Measurements from ENCODE around the gene PCDHGA11. TPM values are rescaled to one million over a fixed set of nuclear protein-coding genes. Genes with fewer than 3 reads are reported as not detected.
A peak's percentile ranks its signal among the peaks of the same experiment; 100 is the strongest.

The PCDHGA11 gene
- total RNA-seq, 2 experiments from 2014 or later = 4.1 to 6.8 TPM

GRCh38 chr5:141421489-141421855, 621 bp downstream of the PCDHGA11 start:
- POLR2A ChIA-PET = interaction anchor here (0.7 to 2.0 kb wide), 6 partner anchors 9 to 143 kb away, joined by 3 to 8 read pairs (median 4); partner anchors contain the start of genes PCDHGA12 and PCDHGB2
- Histone ChIP-seq H3K4me1 (ENCODE audit: insufficient read depth, low read length, poor library complexity, severe bottlenecking) (peaks cover 7% of the 10 kb centered on the region), H3K9me3 (ENCODE audit: low read length) (no peaks in the 10 kb centered on the region), H3K27ac (ENCODE audit: low read depth, low read length, poor library complexity, severe bottlenecking) (no peak overlapping the region), H3K36me3 (ENCODE audit: insufficient read depth, low read length) (no peaks in the 10 kb centered on the region), H4K20me1 (ENCODE audit: insufficient read depth, low read length) (no peaks in the 10 kb centered on the region), H3K4me2 (ENCODE audit: low read length) (peak overlapping the region; percentile 65), H3K4me3 (ENCODE audit: low read depth, low read length, poor library complexity, severe bottlenecking) (peak overlapping the region; percentile 64), H3K79me2 (ENCODE audit: insufficient read depth, low read depth, low read length) (no peaks in the 10 kb centered on the region), H2AFZ (ENCODE audit: low read length) (peak overlapping the region; percentile 80; the same call in 1 of the 2 replicates), H3K9me2 (ENCODE audit: insufficient read depth, low read length) (no peaks in the 10 kb centered on the region)
- DNase-seq (ENCODE audit: low spot score) = no peak
- CTCF ChIA-PET (ENCODE audit: unreplicated experiment) = interaction anchor here (0.6 to 2.1 kb wide), 7 partner anchors 9 to 143 kb away, joined by 3 to 9 read pairs (median 4); partner anchors contain the start of genes PCDHGA12 and PCDHGB3
- no TSS peak for BruUV-seq (replicated peaks)
- intact Hi-C loops (cut with micrococcal nuclease; ENCODE audit: unreplicated experiment) = loop anchor here (2.0 kb wide), 1 partner anchor 53 kb away; the partner anchor contains the start of gene PCDHGC3
- TF ChIP-seq, protein P1, sequence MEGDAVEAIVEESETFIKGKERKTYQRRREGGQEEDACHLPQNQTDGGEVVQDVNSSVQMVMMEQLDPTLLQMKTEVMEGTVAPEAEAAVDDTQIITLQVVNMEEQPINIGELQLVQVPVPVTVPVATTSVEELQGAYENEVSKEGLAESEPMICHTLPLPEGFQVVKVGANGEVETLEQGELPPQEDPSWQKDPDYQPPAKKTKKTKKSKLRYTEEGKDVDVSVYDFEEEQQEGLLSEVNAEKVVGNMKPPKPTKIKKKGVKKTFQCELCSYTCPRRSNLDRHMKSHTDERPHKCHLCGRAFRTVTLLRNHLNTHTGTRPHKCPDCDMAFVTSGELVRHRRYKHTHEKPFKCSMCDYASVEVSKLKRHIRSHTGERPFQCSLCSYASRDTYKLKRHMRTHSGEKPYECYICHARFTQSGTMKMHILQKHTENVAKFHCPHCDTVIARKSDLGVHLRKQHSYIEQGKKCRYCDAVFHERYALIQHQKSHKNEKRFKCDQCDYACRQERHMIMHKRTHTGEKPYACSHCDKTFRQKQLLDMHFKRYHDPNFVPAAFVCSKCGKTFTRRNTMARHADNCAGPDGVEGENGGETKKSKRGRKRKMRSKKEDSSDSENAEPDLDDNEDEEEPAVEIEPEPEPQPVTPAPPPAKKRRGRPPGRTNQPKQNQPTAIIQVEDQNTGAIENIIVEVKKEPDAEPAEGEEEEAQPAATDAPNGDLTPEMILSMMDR (conservative IDR thresholded peaks at IDR 0.05; ENCODE audit: low read length) = no peak
- TF ChIP-seq EZH2phosphoT487 (IDR thresholded peaks at IDR 0.05; ENCODE audit: borderline replicate concordance, low read depth, low read length) = no peak

DNA sequence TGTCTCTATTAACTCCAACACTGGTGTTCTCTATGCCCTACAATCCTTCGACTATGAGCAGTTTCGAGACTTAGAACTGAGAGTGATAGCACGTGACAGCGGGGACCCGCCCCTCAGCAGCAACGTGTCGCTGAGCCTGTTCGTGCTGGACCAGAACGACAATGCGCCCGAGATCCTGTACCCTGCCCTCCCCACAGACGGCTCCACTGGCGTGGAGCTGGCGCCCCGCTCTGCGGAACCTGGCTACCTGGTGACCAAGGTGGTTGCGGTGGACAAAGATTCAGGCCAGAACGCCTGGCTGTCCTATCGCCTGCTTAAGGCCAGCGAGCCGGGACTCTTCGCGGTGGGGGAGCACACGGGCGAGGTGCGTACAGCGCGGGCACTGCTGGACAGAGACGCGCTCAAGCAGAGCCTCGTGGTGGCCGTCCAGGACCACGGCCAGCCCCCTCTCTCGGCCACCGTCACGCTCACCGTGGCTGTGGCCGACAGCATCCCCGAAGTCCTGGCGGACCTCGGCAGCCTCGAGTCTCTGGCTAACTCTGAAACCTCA, 2.0 kb downstream of the PCDHGA11 start:
- no peaks in the 10 kb centered on the region for H3K79me2 ChIP-seq (ENCODE audit: insufficient read depth, low read depth, low read length)
- TF ChIP-seq, protein P1 (conservative IDR thresholded peaks at IDR 0.05; ENCODE audit: low read length) = no peak
- intact Hi-C loops (cut with micrococcal nuclease; ENCODE audit: unreplicated experiment) = no loop called here
- no peak overlapping the region for H3K27ac ChIP-seq (ENCODE audit: low read depth, low read length, poor library complexity, severe bottlenecking)
- H3K4me3 ChIP-seq (ENCODE audit: low read depth, low read length, poor library complexity, severe bottlenecking) = no peak overlapping the region
- no peak overlapping the region for H3K4me2 ChIP-seq (ENCODE audit: low read length)
- ChIA-PET POLR2A (interaction anchor here (0.6 to 0.7 kb wide), 3 partner anchors 53 to 81 kb away, joined by 3 read pairs; no protein-coding TSS in a partner anchor), CTCF (ENCODE audit: unreplicated experiment) (no interaction called here)
- BruUV-seq (replicated peaks) = no TSS peak
- H4K20me1 ChIP-seq (ENCODE audit: insufficient read depth, low read length) = no peaks in the 10 kb centered on the region
- no peak for DNase-seq (ENCODE audit: low spot score)
- no peak overlapping the region for H2AFZ ChIP-seq (ENCODE audit: low read length)
- H3K4me1 ChIP-seq (ENCODE audit: insufficient read depth, low read length, poor library complexity, severe bottlenecking) = peaks cover 7% of the 10 kb centered on the region
- H3K9me3 ChIP-seq (ENCODE audit: low read length) = no peaks in the 10 kb centered on the region
- no peaks in the 10 kb centered on the region for H3K36me3 ChIP-seq (ENCODE audit: insufficient read depth, low read length)
- no peaks in the 10 kb centered on the region for H3K9me2 ChIP-seq (ENCODE audit: insufficient read depth, low read length)

GRCh38 chr5:141427783-141428426, 7.1 kb downstream of the PCDHGA11 start:
- BruUV-seq (replicated peaks) = no TSS peak
- TF ChIP-seq, protein P1 (conservative IDR thresholded peaks at IDR 0.05; ENCODE audit: low read length) = no peak
- no peak for TF ChIP-seq EZH2phosphoT487 (IDR thresholded peaks at IDR 0.05; ENCODE audit: borderline replicate concordance, low read depth, low read length)
- Histone ChIP-seq H3K27ac (ENCODE audit: low read depth, low read length, poor library complexity, severe bottlenecking) (no peak overlapping the region), H3K4me2 (ENCODE audit: low read length) (no peak overlapping the region), H3K4me3 (ENCODE audit: low read depth, low read length, poor library complexity, severe bottlenecking) (no peak overlapping the region), H3K36me3 (ENCODE audit: insufficient read depth, low read length) (no peaks in the 10 kb centered on the region), H3K9me3 (ENCODE audit: low read length) (no peaks in the 10 kb centered on the region), H3K4me1 (ENCODE audit: insufficient read depth, low read length, poor library complexity, severe bottlenecking) (no peaks in the 10 kb centered on the region), H4K20me1 (ENCODE audit: insufficient read depth, low read length) (no peaks in the 10 kb centered on the region), H2AFZ (ENCODE audit: low read length) (no peak overlapping the region), H3K9me2 (ENCODE audit: insufficient read depth, low read length) (no peaks in the 10 kb centered on the region), H3K79me2 (ENCODE audit: insufficient read depth, low read depth, low read length) (no peaks in the 10 kb centered on the region)
- intact Hi-C loops (cut with micrococcal nuclease; ENCODE audit: unreplicated experiment) = no loop called here
- ChIA-PET CTCF (ENCODE audit: unreplicated experiment) (interaction anchor here (1.7 kb wide), 1 partner anchor 136 kb away, joined by 3 read pairs; no protein-coding TSS in a partner anchor), POLR2A (interaction anchor here (0.6 to 0.7 kb wide), 3 partner anchors 18 to 140 kb away, joined by 3 to 4 read pairs (median 4); no protein-coding TSS in a partner anchor)
- no peak for DNase-seq (ENCODE audit: low spot score)
